Panc1 (cell line): Measurements from ENCODE around the gene ADGRB3. TPM values are rescaled to one million over a fixed set of nuclear protein-coding genes. Genes with fewer than 3 reads are reported as not detected.

Source experiments
- ATAC-seq: fragments of 200-7000 bp; cut with Tn5 transposase; 2 replicates; pipeline ENCODE4 v1.9.1; 2020; ENCODE audit warnings: mild to moderate bottlenecking, moderate library complexity
- BruUV-seq: library from RNA; stranded (reverse); fragments of 400-500 nt; replicated peaks from 2 replicates; lab custom pipeline; 2021; lab: Mats Ljungman, UMichigan
- CTCF ChIA-PET: fragments of 300-600 bp; sonication (Branson Sonifier 250); formaldehyde crosslinking; loops from one replicate; lab custom pipeline; 2022; ENCODE audit warnings: antibody characterized with exemption; lab: Charles Lee
- POLR2A ChIA-PET: fragments of 300-600 bp; sonication (Branson Sonifier 250); formaldehyde crosslinking; loops from one replicate; lab custom pipeline; 2022; ENCODE audit warnings: antibody characterized with exemption; lab: Charles Lee
- DNase-seq: peaks from one replicate; pipeline ENCODE4 v3.0.0-alpha.2; 2010; ENCODE audit warnings: low read depth, low spot score
- H3K27ac ChIP-seq: 2 replicates; pipeline ENCODE4 v1.5.1; 2011; ENCODE audit warnings: mild to moderate bottlenecking, low read length, inconsistent platforms
- H3K27me3 ChIP-seq: fragments of 200-500 bp; sonication (Bioruptor generic); 2 replicates; pipeline ENCODE4 v1.6.0; 2014; ENCODE audit warnings: low read length, inconsistent platforms; ENCODE audit not compliant: control insufficient read depth, insufficient read depth
- H3K36me3 ChIP-seq: fragments of 200-500 bp; sonication (Bioruptor generic); 2 replicates; pipeline ENCODE4 v1.5.1; 2014; ENCODE audit warnings: inconsistent platforms, mild to moderate bottlenecking, low read length, moderate library complexity; ENCODE audit not compliant: control insufficient read depth, insufficient read depth
- H3K4me1 ChIP-seq: 2 replicates; pipeline ENCODE4 v1.5.1; 2011; ENCODE audit warnings: inconsistent platforms, mild to moderate bottlenecking, low read length, moderate library complexity; ENCODE audit not compliant: control insufficient read depth, insufficient read depth
- H3K4me3 ChIP-seq, 2 experiments: 2 replicates each; pipeline ENCODE4 v1.5.1; 2011 to 2012; ENCODE audit warnings: low read depth in 2 of 2, low read length in 2 of 2, mild to moderate bottlenecking in 2 of 2, inconsistent platforms in 1 of 2, moderate library complexity in 1 of 2
- H3K9me3 ChIP-seq: fragments of 200-500 bp; sonication (Bioruptor generic); 2 replicates; pipeline ENCODE4 v1.5.1; 2014; ENCODE audit warnings: low read depth, mild to moderate bottlenecking, inconsistent platforms, low read length, moderate library complexity; ENCODE audit not compliant: control insufficient read depth, insufficient read depth
- POLR2AphosphoS5 ChIP-seq: IDR thresholded peaks from 2 replicates; pipeline ENCODE4 v1.6.1; 2012; ENCODE audit warnings: mild to moderate bottlenecking, low read depth, low read length, moderate library complexity
- SIN3A ChIP-seq: IDR thresholded peaks from 2 replicates; pipeline ENCODE4 v1.6.1; 2012; ENCODE audit warnings: low read depth, mild to moderate bottlenecking, low read length, moderate library complexity, borderline replicate concordance; ENCODE audit not compliant: insufficient read depth
- TCF7L2 ChIP-seq: IDR thresholded peaks from 2 replicates; pipeline ENCODE4 v1.6.1; 2011; ENCODE audit warnings: mild to moderate bottlenecking, low read depth, low read length, inconsistent platforms
- in situ Hi-C: cut with HindIII; loops from 2 replicates; pipeline ENCODE4 v1.10.0; 2016; ENCODE audit warnings: low sequenced_read_pairs, low pct_unique_long_range_greater_than_20kb
- intact Hi-C: fragments of 100-400 bp; cut with micrococcal nuclease; formaldehyde crosslinking; loops from one replicate; pipeline ENCODE4 v1.10.0; 2022; ENCODE audit not compliant: unreplicated experiment
- total RNA-seq: library from RNA; stranded (reverse); gene quantifications from one replicate; pipeline ENCODE4 v1.2.1, GENCODE V29; 2021; ENCODE audit not compliant: unreplicated experiment
- TF ChIP-seq, protein P1 (sequence below), 2 experiments: IDR thresholded peaks; 2 replicates each; pipeline ENCODE4 v1.6.1; 2011 to 2012; ENCODE audit warnings: low read depth in 2 of 2, control low read depth in 1 of 2, low read length in 1 of 2, mild to moderate bottlenecking in 1 of 2, moderate library complexity in 1 of 2; ENCODE audit not compliant: insufficient read depth in 1 of 2
- TF ChIP-seq, protein P2 (sequence below): fragments of 450-650 bp; IDR thresholded peaks from 2 replicates; pipeline ENCODE4 v1.5.1; 2017; ENCODE audit warnings: mild to moderate bottlenecking

Gene ADGRB3
- total RNA-seq, 1 experiment from 2014 or later: 0.10 TPM

DNA sequence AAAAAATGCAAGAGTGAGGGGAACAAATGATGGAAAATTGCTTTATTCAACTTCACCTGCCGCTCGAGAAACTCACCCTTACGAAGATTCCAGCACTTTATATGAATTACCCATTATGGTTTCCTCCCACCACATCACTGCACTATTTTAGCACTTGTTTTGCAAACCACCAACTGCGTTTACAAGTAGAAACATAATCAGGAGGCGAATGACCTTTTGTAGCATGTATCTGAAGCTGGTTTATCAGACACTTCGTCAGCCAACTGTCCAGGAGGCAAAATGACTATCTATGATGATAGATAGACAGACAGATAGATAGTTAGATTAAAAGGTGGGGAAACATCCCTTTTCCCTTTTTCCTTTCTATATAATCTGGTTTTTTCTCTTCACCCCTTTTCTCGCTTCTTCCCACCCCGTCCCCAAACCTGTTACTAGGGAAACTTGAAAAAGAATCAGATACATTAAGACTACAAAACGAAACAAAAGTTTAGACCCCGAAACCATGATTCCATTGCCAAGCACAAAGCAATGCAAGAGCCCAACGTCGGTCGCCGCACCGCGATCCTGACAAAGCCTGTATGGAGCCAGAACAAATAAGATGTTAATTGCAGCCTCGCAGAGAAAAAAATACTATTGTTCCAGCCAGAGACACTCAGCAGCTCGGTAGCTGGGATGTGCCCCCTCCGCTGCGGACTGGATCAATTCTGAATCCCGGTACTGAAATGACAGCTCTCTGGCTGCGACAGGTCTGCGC, 933 bp upstream of the ADGRB3 start:
- no peaks in the 10 kb centered on the region; the same call in 1 of the 2 replicates for H3K36me3 ChIP-seq
- CTCF ChIA-PET: no interaction called here
- TF ChIP-seq TCF7L2 (no peak), POLR2AphosphoS5 (no peak), SIN3A (no peak)
- TF ChIP-seq, protein P1, sequence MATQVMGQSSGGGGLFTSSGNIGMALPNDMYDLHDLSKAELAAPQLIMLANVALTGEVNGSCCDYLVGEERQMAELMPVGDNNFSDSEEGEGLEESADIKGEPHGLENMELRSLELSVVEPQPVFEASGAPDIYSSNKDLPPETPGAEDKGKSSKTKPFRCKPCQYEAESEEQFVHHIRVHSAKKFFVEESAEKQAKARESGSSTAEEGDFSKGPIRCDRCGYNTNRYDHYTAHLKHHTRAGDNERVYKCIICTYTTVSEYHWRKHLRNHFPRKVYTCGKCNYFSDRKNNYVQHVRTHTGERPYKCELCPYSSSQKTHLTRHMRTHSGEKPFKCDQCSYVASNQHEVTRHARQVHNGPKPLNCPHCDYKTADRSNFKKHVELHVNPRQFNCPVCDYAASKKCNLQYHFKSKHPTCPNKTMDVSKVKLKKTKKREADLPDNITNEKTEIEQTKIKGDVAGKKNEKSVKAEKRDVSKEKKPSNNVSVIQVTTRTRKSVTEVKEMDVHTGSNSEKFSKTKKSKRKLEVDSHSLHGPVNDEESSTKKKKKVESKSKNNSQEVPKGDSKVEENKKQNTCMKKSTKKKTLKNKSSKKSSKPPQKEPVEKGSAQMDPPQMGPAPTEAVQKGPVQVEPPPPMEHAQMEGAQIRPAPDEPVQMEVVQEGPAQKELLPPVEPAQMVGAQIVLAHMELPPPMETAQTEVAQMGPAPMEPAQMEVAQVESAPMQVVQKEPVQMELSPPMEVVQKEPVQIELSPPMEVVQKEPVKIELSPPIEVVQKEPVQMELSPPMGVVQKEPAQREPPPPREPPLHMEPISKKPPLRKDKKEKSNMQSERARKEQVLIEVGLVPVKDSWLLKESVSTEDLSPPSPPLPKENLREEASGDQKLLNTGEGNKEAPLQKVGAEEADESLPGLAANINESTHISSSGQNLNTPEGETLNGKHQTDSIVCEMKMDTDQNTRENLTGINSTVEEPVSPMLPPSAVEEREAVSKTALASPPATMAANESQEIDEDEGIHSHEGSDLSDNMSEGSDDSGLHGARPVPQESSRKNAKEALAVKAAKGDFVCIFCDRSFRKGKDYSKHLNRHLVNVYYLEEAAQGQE (IDR thresholded peaks at IDR 0.05; ENCODE audit: insufficient read depth in 1 of 2, low read depth in 2 of 2, low read length in 1 of 2): no peak
- TF ChIP-seq, protein P2, sequence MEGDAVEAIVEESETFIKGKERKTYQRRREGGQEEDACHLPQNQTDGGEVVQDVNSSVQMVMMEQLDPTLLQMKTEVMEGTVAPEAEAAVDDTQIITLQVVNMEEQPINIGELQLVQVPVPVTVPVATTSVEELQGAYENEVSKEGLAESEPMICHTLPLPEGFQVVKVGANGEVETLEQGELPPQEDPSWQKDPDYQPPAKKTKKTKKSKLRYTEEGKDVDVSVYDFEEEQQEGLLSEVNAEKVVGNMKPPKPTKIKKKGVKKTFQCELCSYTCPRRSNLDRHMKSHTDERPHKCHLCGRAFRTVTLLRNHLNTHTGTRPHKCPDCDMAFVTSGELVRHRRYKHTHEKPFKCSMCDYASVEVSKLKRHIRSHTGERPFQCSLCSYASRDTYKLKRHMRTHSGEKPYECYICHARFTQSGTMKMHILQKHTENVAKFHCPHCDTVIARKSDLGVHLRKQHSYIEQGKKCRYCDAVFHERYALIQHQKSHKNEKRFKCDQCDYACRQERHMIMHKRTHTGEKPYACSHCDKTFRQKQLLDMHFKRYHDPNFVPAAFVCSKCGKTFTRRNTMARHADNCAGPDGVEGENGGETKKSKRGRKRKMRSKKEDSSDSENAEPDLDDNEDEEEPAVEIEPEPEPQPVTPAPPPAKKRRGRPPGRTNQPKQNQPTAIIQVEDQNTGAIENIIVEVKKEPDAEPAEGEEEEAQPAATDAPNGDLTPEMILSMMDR: no peak
- H3K27ac ChIP-seq: no peak overlapping the region
- no peak for DNase-seq
- ATAC-seq: no peak
- peak overlapping the region; percentile 49 to 55 for H3K4me3 ChIP-seq
- intact Hi-C loops: loop anchor here (10.0 kb wide), 1 partner anchor 1709 kb away; no protein-coding TSS in a partner anchor
- no peaks in the 10 kb centered on the region for H3K9me3 ChIP-seq
- no TSS peak for BruUV-seq
- H3K4me1 ChIP-seq: peaks cover 18% of the 10 kb centered on the region
- in situ Hi-C loops: no loop called here
- POLR2A ChIA-PET: no interaction called here
- H3K27me3 ChIP-seq: peaks cover 33% of the 10 kb centered on the region

- in situ Hi-C loops (no loop called here), intact Hi-C loops (loop anchor here (5.0 to 10.0 kb wide), 2 partner anchors 322 to 1711 kb away; no protein-coding TSS in a partner anchor)
- no peaks in the 10 kb centered on the region for H3K9me3 ChIP-seq
- peaks cover 37% of the 10 kb centered on the region for H3K27me3 ChIP-seq
- ATAC-seq (no peak), DNase-seq (no peak)
- peaks cover 22% of the 10 kb centered on the region for H3K4me1 ChIP-seq
- peak overlapping the region; percentile 49 to 52 for H3K4me3 ChIP-seq
- ChIA-PET POLR2A (interaction anchor here (0.6 kb wide), 2 partner anchors 44 to 1461 kb away, joined by 3 to 5 read pairs; no protein-coding TSS in a partner anchor), CTCF (interaction anchor here (0.6 kb wide), 1 partner anchor 546 kb away, joined by 4 read pairs; no protein-coding TSS in a partner anchor)
- no peaks in the 10 kb centered on the region; the same call in 1 of the 2 replicates for H3K36me3 ChIP-seq
- TF ChIP-seq TCF7L2 (no peak; the same call in 1 of the 2 replicates), SIN3A (no peak), POLR2AphosphoS5 (no peak)
- TF ChIP-seq, protein P2: no peak
- TF ChIP-seq, protein P1 (IDR thresholded peaks at IDR 0.05; ENCODE audit: insufficient read depth in 1 of 2, low read depth in 2 of 2, low read length in 1 of 2): no peak
- no TSS peak for BruUV-seq
- no peak overlapping the region for H3K27ac ChIP-seq
Measured at GRCh38 chr6:68635412-68635705, 277 bp downstream of the ADGRB3 start.
